HepG2 (cell line): ENCODE measurements around the gene DNAL4. TPM values are rescaled to one million over a fixed set of nuclear protein-coding genes. Genes with fewer than 3 reads are reported as not detected.
A peak's percentile ranks its signal among the peaks of the same experiment; 100 is the strongest.

Experiments
- CC2D1A ChIP-seq: sonication (generic); formaldehyde crosslinking; IDR thresholded peaks from 2 replicates; pipeline ENCODE4 v1.8.1; 2023; ENCODE audit warnings: mild to moderate bottlenecking, missing genetic modification reagents
- FOXA1 ChIP-seq, 2 experiments: fragments of 450-650 bp in 1 of 2; sonication (generic) in 1 of 2; formaldehyde crosslinking in 1 of 2; IDR thresholded peaks; 2 replicates each; pipeline versions ENCODE4 v1.4.0 to v1.6.1; 2016 to 2020; ENCODE audit warnings: missing genetic modification reagents in 1 of 2
- FOXM1 ChIP-seq: sonication (generic); formaldehyde crosslinking; IDR thresholded peaks from 2 replicates; pipeline ENCODE4 v1.5.0; 2020; ENCODE audit warnings: missing genetic modification reagents
- MTF2 ChIP-seq: sonication (generic); formaldehyde crosslinking; IDR thresholded peaks from 2 replicates; pipeline ENCODE4 v1.5.0; 2020; ENCODE audit warnings: missing genetic modification reagents, borderline replicate concordance
- NCOA1 ChIP-seq: sonication (generic); formaldehyde crosslinking; IDR thresholded peaks from 2 replicates; pipeline ENCODE4 v1.9.0; 2021; ENCODE audit warnings: missing genetic modification reagents
- RAD51 ChIP-seq: fragments of 450-650 bp; IDR thresholded peaks from 2 replicates; pipeline ENCODE4 v1.6.1; 2016; ENCODE audit warnings: borderline replicate concordance
- THAP8 ChIP-seq: sonication (generic); formaldehyde crosslinking; IDR thresholded peaks from 2 replicates; pipeline ENCODE4 v1.5.1; 2020; ENCODE audit warnings: missing genetic modification reagents, mild to moderate bottlenecking, borderline replicate concordance
- ZFP36 ChIP-seq: fragments of 150-350 bp; IDR thresholded peaks from 2 replicates; pipeline ENCODE4 v1.6.1; 2018; ENCODE audit warnings: borderline replicate concordance, low read length, low read depth; ENCODE audit not compliant: partially characterized antibody
- ZNF318 ChIP-seq: sonication (generic); formaldehyde crosslinking; IDR thresholded peaks from 2 replicates; pipeline ENCODE4 v1.4.0; 2020; ENCODE audit warnings: mild to moderate bottlenecking, missing genetic modification reagents
- ZNF34 ChIP-seq: sonication (generic); formaldehyde crosslinking; IDR thresholded peaks from 2 replicates; pipeline ENCODE4 v1.4.0; 2020; ENCODE audit warnings: mild to moderate bottlenecking, missing genetic modification reagents, borderline replicate concordance
- ZNF549 ChIP-seq: sonication (generic); formaldehyde crosslinking; IDR thresholded peaks from 2 replicates; pipeline ENCODE4 v1.5.0; 2020; ENCODE audit warnings: missing genetic modification reagents
- ZNF598 ChIP-seq: sonication (generic); formaldehyde crosslinking; IDR thresholded peaks from 2 replicates; pipeline ENCODE4 v1.5.1; 2020; ENCODE audit warnings: mild to moderate bottlenecking, missing genetic modification reagents, borderline replicate concordance
- ZNF607 ChIP-seq: sonication (generic); formaldehyde crosslinking; IDR thresholded peaks from 2 replicates; pipeline ENCODE4 v1.5.1; 2020; ENCODE audit warnings: missing genetic modification reagents, mild to moderate bottlenecking, borderline replicate concordance
- ZNF615 ChIP-seq: sonication (generic); formaldehyde crosslinking; IDR thresholded peaks from 2 replicates; pipeline ENCODE4 v1.5.0; 2020; ENCODE audit warnings: mild to moderate bottlenecking, missing genetic modification reagents, borderline replicate concordance
- ZNF687 ChIP-seq: sonication (generic); formaldehyde crosslinking; IDR thresholded peaks from 2 replicates; pipeline ENCODE4 v1.5.1; 2020; ENCODE audit warnings: mild to moderate bottlenecking, missing genetic modification reagents, moderate library complexity
- ZNF850 ChIP-seq: sonication (generic); formaldehyde crosslinking; conservative IDR thresholded peaks from 2 replicates; pipeline ENCODE4 v1.9.0; 2021; ENCODE audit warnings: mild to moderate bottlenecking, missing genetic modification reagents
- ZNF891 ChIP-seq: sonication (generic); formaldehyde crosslinking; IDR thresholded peaks from 2 replicates; pipeline ENCODE4 v1.5.0; 2020; ENCODE audit warnings: mild to moderate bottlenecking, missing genetic modification reagents
- polyA plus RNA-seq, 8 experiments: library from polyadenylated mRNA; depleted of rRNA in 3 of 8; stranded (reverse) in 7 of 8; unstranded in 1 of 8; fragments of >200 nt; fragmentation: Illumina TruSeq in 4 of 8; extraction: Trizol in 4 of 8; gene quantifications; 2 replicates each; pipeline versions ENCODE4 v1.2.1 to v1.2.3, GENCODE V29; 2011 to 2016; ENCODE audit warnings: low read depth in 4 of 8, missing spikeins in 1 of 8, mixed read lengths in 1 of 8; ENCODE audit not compliant: insufficient read depth in 1 of 8
- total RNA-seq, 5 experiments: library from RNA; depleted of rRNA; stranded (reverse); fragments of >200 nt; fragmentation: Illumina TruSeq; extraction: Trizol; gene quantifications; 2 replicates each; pipeline ENCODE4 v1.2.3, GENCODE V29; 2016; ENCODE audit warnings: low read depth in 1 of 5

The DNAL4 gene
- total and polyA plus RNA-seq, 2 of the 13 experiments (the other 11 are each of a cell fraction or from before 2014, with no cell fraction given) = 8.0 to 10.7 TPM

DNA sequence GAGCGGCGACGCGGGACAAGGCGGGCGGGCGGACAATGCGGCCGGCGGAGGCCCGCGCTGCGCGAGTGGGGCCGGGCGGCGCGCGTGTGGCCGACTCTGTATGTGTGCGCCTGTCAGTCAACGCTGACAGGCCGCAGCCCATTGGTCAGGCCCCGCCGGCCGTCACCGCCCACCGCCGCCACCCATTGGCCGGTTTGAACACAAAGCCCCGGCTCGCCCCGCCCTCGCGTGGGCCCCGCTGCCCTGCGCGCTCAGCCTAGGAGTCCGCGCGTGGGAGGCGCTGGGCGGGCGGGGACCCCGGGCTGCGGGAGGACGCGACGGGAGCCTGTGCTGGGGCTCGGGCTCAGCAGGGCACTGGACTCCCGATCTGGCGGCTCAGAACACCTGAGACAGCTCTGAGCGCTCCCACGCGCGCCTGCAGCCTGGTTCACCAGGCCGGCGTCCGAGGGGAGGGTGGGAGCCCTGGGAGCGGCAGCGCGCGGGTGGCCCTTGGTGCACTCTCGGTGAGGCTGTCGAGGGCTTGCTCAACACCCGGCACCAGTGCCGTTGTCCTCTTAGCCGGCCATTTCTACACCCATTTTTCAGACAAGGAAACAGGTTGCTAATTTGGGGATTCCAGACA, 37.9 kb downstream of the DNAL4 start, which contains the start of gene SUN2 (continued):
- TF ChIP-seq ZNF687 (CRISPR knock-in tag) = peak; percentile 32
- no peak for TF ChIP-seq ZNF549 (CRISPR knock-in tag)
- no peak for TF ChIP-seq FOXA1 (IDR thresholded peaks at IDR 0.05)
- 0 out of 2 replicates have a peak, but pooled peaks have one; percentile 15 for TF ChIP-seq FOXA1 (CRISPR knock-in tag; IDR thresholded peaks at IDR 0.05)
- TF ChIP-seq ZNF34 (CRISPR knock-in tag) = no peak
- TF ChIP-seq THAP8 = no peak
- no peak for TF ChIP-seq ZNF318 (CRISPR knock-in tag)
- peak; percentile 98 for TF ChIP-seq FOXM1
- TF ChIP-seq NCOA1 (CRISPR knock-in tag) = no peak
- TF ChIP-seq ZNF607 = no peak; the same call in 1 of the 2 replicates
- TF ChIP-seq CC2D1A (CRISPR knock-in tag) = no peak
- TF ChIP-seq ZNF598 = no peak
- TF ChIP-seq ZNF615 = no peak
- no peak for TF ChIP-seq RAD51
- TF ChIP-seq MTF2 = no peak
- 0 out of 2 replicates have a peak, but pooled peaks have one; percentile 29 for TF ChIP-seq ZNF891
- no peak for TF ChIP-seq ZFP36
- TF ChIP-seq ZNF850 = no peak
